HG03025 (cell line): ENCODE results near the gene GDF11.

Experiments
- ATAC-seq: cut with Tn5 transposase; IDR thresholded peaks from one replicate; pipeline ENCODE4 v1.9.1; 2021; ENCODE audit warnings: mild to moderate bottlenecking, moderate library complexity; ENCODE audit not compliant: unreplicated experiment, low FRiP score

The GDF11 gene

DNA sequence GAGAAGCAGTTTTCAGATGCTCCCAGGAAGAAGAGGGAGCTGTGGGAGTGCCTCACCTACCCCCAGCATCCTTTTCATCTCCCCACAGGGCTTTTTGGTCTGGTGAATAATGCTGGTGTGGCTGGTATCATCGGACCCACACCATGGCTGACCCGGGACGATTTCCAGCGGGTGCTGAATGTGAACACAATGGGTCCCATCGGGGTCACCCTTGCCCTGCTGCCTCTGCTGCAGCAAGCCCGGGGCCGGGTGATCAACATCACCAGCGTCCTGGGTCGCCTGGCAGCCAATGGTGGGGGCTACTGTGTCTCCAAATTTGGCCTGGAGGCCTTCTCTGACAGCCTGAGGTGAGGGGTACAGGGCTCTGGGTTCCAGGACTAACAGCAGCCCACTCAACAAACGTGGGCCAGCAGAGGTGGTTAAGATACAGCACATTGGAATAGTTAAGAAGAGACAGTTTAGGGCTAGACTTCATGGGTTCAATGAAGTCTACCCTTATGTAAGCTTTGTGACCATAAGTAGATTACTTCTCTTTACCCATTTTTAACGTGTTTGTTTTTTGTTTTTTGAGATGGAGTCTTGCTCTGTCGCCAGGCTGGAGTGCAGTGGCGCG lies 21.2 kb upstream of the GDF11 start:
- ATAC-seq, result no peak

- ATAC-seq, result no peak
Measured at GRCh38 chr12:55722948-55723347, 20.0 kb upstream of the GDF11 start.

DNA sequence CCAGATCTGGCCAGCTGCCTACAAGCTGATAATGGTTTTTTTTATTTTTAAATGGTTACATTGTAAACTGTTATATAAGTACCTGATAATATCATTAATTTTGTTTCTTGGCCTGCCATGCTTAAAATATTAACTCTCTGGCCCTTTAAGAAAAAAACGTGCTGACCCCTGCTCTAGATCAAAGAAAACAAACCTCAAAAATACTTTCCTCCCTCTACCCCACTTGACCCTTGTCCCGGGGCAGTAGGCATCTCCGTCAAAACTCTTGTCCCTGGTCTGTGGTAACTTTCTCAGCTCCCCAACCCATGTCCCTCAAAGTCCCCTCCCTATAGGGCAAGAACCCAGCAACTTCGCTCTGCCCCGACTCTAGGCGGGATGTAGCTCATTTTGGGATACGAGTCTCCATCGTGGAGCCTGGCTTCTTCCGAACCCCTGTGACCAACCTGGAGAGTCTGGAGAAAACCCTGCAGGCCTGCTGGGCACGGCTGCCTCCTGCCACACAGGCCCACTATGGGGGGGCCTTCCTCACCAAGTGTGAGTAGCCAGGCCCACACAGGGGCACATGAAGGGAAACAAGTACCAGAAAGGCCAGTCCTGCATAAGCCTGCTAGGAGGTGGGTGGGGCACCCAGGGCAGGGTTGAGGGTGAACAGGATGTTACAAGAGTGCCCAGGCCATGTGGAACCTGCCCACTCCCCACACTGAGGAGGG lies 19.3 kb upstream of the GDF11 start:
- ATAC-seq, result no peak

DNA sequence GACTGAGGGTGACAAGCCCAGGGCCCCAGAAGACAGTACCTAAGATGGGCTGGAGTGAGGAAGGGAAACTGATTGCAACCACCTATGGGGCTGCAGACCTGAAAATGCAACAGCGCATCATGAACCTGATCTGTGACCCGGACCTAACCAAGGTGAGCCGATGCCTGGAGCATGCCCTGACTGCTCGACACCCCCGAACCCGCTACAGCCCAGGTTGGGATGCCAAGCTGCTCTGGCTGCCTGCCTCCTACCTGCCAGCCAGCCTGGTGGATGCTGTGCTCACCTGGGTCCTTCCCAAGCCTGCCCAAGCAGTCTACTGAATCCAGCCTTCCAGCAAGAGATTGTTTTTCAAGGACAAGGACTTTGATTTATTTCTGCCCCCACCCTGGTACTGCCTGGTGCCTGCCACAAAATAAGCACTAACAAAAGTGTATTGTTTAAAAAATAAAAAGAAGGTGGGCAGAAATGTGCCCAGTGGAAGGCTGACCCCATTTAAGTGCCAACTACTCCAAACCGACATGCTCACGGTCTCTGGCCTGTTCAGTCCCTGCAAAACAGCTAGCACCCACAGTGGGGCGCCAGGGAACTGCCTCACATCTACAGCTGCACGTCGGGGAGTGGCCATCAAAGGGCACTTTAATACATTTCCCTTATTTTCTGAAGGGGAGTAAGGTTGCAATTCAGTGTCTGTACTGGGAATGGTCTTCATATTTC lies 18.5 kb upstream of the GDF11 start:
- no peak for ATAC-seq

DNA sequence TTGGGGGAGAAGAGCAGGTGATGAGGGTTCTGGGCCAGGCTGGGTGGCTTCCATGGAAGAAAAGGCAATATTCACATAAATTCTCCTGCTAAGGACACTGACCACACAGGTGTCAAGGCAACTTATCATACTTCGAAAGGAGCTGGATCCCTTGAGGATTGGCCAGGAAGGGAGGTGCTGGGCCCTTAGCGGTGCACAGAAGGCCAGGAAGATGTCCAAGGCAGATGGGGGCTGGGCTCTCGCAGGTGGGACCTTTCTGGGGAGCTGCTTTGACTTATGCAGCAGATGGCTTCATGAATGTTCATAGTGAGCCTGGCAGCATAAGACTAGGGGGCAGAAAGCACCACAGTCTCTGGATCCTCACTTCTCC lies 18.0 kb upstream of the GDF11 start:
- ATAC-seq, result no peak

GRCh38 chr12:55725556-55725955 lies 17.4 kb upstream of the GDF11 start:
- no peak for ATAC-seq

GRCh38 chr12:55726971-55727370 lies 16.0 kb upstream of the GDF11 start:
- ATAC-seq, result no peak

- no peak for ATAC-seq
Measured at GRCh38 chr12:55727643-55728185, 15.2 kb upstream of the GDF11 start.

- ATAC-seq, result peak; percentile 18
Measured at GRCh38 chr12:55728186-55728938, 14.6 kb upstream of the GDF11 start.

GRCh38 chr12:55728939-55729818 lies 13.7 kb upstream of the GDF11 start, which contains the start of gene CD63:
Gene CD63 (minus strand): TSS chr12:55729009. CDS start chr12:55728341, 668 bp downstream.
- peak; percentile 57 for ATAC-seq

DNA sequence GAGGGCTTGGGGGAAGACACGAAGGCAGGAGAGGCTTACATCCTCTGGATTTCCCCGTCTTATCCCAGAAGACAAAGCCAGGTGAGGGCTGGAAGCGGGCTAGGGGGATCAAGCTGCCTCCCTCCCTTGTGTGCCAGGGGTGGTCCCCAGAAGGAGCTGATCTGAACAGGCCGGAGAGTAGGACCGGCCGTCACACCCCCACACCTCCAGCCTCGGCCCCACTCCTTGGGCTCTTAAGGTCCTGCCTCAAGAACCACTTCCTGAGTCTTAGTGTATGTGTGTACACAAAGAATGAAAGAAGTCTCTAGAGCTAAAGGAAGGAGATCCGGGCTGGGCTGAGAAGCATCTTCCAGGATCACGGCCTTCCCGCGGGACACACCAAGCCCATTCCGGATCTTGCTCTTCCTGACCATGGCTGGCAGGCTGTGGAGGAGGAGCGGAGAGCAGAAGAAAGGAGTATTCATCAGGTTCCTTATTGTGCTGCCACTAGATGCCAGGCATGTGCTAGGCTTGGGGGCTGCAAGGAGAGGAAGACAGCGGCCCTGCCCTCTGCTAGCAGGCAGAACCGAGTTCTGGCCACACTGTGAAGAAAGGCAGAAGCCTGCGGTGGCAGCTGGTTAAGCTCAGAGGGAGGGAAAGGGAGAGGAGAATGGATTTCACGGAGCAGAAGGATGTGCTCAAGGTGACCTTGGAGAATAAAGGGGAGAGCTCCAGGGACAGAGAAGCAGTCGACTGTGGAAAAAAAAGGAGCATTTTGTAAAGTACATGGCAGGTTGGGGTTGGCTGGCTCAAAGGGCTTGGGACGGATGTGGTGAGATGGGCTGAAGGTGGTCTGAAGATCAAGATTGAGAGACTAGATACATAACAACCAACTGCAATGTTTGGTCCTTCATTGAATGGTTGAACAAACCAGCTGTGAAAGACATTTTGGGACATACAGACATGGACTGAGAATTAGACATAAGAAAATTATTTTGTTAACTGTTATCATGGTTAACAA lies 12.8 kb upstream of the GDF11 start:
- peak; percentile 30 for ATAC-seq

DNA sequence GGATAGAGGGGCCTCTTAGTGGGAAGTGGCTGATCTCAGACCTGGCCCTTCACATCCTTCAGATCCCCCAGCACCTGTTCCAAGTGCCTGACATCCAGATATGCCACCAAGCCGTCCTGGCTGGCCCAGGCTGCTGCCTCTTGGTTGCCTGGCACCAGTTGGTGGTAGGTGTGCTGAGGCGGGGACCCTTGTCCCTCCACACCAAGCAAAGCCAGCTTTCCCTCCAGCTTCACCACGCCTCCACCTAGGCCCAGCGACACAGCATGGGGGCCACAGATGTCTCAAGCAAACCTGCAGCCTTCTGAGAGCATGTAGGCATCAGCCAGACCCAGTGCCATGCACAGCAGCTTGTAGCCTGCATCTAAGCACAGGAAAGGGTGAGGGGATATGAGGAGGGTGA lies 10.6 kb upstream of the GDF11 start:
- no peak for ATAC-seq

GRCh38 chr12:55733021-55733555 lies 9.8 kb upstream of the GDF11 start:
- ATAC-seq, result no peak

DNA sequence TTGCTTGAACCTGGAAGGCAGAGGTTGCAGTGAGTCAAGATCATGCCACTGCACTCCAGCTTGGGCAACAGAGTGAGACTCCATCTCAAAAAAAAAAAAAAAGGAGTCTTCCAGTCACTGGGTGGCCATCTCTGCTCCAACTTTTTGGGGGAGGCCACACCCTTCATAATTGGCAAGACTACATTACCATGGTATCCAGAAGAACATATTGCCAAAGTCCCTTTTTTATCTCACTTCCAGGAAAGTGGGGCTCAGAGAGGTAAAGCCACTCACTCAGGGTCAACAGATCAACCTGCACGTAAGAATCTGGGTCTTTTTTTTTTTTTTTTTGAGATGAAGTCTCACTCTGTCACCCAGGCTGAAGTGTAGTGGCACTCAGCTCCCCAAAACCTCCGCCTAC lies 9.1 kb upstream of the GDF11 start:
- no peak for ATAC-seq

DNA sequence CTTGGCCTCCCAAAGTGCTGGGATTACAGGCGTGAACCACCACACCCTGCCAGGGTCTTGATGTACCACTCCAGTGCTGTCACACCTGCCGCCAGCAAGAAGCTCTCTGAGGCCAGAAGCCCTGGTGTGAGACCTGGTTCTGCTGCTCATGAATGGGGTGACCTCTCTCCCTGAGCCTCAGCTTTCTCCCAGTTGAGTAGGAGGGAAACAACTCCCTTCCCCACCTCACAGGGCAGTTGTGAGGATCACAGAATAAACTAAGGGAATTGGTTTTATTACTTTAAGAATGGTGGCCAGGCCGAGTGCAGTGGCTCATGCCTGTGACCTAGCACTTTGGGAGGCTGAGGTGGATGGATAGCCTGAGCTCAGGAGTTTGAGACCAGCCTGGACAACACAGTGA lies 8.3 kb upstream of the GDF11 start:
- ATAC-seq, result no peak

- no peak for ATAC-seq
Measured at GRCh38 chr12:55736076-55736475, 6.8 kb upstream of the GDF11 start.

DNA sequence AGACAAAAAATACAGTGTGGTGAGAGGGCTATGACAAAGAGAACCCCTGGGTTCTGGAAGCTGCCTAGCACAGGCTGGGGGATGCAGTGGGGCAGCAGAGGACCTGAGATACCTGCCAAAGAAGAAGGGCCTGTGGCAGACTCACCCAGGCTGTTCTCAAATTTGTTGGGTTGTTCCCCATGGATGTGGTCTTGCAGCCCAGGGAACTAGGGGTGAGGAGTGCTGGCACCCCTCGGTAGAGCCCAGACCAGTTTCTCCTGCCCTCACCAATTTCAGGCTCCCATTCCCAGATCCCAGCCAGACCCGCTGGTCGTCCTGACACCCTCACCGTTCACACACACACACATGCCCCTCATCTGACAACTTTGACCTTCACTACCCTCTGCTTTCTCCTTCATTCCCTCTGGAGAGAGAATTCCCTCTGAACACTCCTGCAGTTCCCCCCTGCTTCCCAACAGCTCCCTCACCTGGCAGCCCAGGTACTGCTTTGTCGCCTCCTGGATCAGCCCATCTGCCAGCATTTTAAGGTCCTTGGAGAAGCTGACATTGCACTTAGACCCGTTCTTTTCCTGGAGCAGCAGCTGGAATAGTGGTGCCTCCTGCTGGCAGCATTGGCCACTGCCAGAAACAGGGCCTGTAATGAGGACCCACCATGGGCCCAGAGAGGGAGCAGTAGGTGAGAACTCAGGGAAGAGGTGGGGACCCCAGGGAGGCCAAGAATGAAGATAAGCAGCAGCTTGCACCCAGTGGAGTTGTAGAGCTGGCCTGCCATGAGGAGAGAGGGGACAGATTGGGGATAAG lies 5.9 kb upstream of the GDF11 start:
- ATAC-seq, result no peak
